Liver (tissue), 3 donors: ENCODE data around the gene CNOT4.

Source experiments
- CTCF ChIP-seq: fragments of 150-350 bp; IDR thresholded peaks from 2 replicates; pipeline ENCODE4 v1.5.1; 2017; ENCODE audit warnings: improper control_type of control experiment, low read depth, low read length; ENCODE audit not compliant: missing input control
- GABPA ChIP-seq, 2 donors: IDR thresholded peaks in 1 of 2; conservative IDR thresholded peaks in 1 of 2; 2 replicates each; pipeline ENCODE4 v1.6.1; 2016; ENCODE audit warnings: antibody characterized with exemption in 2 of 2, mild to moderate bottlenecking in 1 of 2, moderate library complexity in 1 of 2
- JUND ChIP-seq, 2 donors: IDR thresholded peaks; 2 replicates each; pipeline ENCODE4 v1.6.1; 2016; ENCODE audit warnings: antibody characterized with exemption in 2 of 2
- MAX ChIP-seq: IDR thresholded peaks from 2 replicates; pipeline ENCODE4 v1.6.1; 2016; ENCODE audit warnings: antibody characterized with exemption
- RXRA ChIP-seq, 2 donors: IDR thresholded peaks; 2 replicates each; pipeline ENCODE4 v1.6.1; 2017 to 2018; ENCODE audit warnings: antibody characterized with exemption in 2 of 2, mild to moderate bottlenecking in 1 of 2
- SP1 ChIP-seq: IDR thresholded peaks from 2 replicates; pipeline ENCODE4 v1.6.1; 2018; ENCODE audit warnings: antibody characterized with exemption, mild to moderate bottlenecking
- TAF1 ChIP-seq: conservative IDR thresholded peaks from 2 replicates; pipeline ENCODE4 v1.6.1; 2016; ENCODE audit warnings: antibody characterized with exemption, mild to moderate bottlenecking
- YY1 ChIP-seq: IDR thresholded peaks from 2 replicates; pipeline ENCODE4 v1.6.1; 2016; ENCODE audit warnings: antibody characterized with exemption, mild to moderate bottlenecking
- donor health status: healthy.
- donor health status: healthy.

DNA sequence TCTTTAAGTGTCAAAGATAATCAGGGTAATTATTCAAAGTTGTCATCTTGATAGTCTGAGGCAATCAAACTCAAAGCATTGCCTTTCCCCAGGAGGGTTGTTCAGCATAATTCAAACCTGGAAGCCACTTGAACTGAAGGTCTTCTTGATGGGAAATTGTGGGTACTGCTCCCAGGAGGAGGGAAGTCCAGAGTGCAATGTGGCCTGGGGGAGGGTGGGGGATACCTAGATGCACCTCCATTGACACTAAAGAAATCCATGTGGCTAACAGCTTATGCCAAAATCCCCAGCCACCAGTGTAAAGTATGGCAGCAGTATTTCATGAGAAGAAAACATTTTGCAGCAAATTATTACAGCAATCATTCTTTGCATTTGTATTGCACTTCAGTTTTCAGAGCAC is 161.4 kb downstream of the CNOT4 start:
- TF ChIP-seq CTCF (no peak), TAF1 (no peak), YY1 (no peak), MAX (no peak), SP1 (no peak), GABPA (IDR thresholded peaks at IDR 0.05 in 1 of 2, conservative IDR thresholded peaks at IDR 0.05 in 1 of 2) (no peak), JUND (IDR thresholded peaks at IDR 0.05) (no peak), RXRA (IDR thresholded peaks at IDR 0.05) (no peak)
